GM19035 (cell line): Measurements from ENCODE around the gene SSTR4.

Source experiments
- ATAC-seq: cut with Tn5 transposase; IDR thresholded peaks from one replicate; pipeline ENCODE4 v1.9.1; 2021; ENCODE audit not compliant: unreplicated experiment

Gene SSTR4

GRCh38 chr20:23039885-23040508 lies 4.9 kb downstream of the SSTR4 start:
- no peak for ATAC-seq

DNA sequence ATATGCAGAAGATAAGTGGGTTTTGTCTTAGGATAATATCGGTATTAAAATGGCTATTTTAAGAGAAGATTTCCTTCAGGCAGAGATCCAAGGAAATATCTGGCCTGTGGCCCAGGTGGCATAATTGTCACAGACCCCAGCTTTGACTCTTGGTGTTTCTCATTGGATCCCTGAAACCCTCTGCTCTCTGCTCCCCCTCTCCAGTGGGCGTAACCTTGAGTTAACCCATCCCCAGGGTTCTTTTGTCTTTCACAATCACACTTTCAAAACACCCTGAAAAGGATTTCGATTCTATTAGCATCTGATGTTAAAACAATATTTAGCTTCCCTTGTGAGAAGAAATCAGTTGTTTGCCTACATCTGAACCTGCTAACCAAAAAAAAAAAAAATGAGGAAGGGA lies 7.2 kb downstream of the SSTR4 start:
- ATAC-seq = no peak

GRCh38 chr20:23043376-23043775 lies 8.3 kb downstream of the SSTR4 start:
- ATAC-seq = no peak

DNA sequence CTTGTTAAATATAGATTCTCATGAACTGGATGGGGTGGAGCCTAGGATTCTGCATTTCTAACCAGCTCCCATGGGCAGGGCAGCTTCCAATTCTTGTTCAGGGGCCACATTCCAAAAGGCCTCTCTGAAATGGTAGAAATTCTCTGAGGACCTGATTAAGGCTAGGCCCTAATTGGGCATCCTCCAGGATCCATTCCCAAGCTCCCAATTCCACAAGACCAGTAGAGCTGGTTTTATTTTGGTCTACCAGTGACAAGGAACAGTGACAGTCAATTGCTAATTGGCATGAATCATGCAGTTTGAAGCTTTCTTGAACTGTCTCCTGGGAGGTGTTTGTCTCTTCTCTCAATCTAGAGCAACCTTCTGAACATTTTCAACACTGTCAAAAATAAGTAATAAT lies 11.3 kb downstream of the SSTR4 start:
- ATAC-seq = no peak

DNA sequence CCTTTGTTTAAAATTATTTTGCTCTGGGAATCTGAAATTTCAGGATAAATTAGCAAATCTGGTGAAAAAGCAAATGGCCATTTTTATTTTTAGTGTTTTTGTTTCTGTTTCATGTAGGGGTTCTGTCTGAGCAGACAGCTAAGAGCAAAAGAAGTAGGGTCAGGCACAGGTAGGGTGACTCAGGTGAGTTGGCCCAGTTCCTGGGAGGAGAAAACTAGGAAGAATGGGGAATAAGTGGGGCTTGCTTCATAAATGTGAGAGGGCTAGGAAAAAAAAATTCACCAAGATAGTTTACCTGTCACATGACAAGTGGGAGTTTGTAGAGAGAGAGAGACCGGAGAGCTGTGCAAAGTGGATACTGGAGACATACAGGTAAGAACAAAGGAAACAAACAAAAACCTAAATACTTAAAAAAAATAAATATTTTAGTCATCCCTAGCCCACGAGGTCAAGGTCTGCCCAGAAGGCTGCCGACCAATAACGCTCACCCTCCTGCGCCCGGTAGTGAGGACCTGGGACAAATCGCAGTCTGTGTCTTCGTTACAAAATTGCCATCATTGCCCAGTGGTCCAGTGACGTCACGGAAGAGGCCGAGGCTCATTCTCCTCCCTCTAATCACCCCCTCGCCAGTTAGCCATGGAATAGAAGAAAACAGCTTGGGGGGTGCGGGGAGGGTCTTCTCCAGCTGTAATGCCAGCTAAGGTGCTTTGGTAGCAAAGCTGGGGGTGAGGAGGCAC lies 12.1 kb downstream of the SSTR4 start:
- ATAC-seq = no peak

DNA sequence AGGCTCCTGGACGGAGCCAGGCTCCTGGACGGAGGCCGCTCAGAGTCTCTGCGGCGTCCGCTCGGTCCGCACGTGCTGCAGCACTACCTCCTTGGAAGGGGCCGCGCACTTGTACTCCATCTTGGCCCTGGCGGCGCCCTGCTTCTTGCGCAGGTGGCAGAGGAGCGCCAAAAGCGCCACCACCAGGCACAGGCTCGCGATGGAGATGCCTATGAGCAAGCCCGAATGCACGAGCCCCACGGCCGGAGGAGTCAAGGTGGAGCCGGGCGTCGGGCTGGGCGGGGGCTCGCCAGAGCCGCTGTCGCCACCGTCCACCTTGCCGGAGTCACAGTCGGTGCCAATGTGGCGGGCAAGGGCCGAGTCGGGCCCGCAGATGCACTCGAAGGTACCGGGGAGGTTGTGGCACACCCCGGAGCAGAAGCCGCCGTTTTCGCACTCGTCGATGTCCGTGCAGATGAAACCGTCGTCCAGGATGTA lies 12.7 kb downstream of the SSTR4 start:
- ATAC-seq = no peak

GRCh38 chr20:23048283-23049200 lies 13.4 kb downstream of the SSTR4 start:
- ATAC-seq = no peak

DNA sequence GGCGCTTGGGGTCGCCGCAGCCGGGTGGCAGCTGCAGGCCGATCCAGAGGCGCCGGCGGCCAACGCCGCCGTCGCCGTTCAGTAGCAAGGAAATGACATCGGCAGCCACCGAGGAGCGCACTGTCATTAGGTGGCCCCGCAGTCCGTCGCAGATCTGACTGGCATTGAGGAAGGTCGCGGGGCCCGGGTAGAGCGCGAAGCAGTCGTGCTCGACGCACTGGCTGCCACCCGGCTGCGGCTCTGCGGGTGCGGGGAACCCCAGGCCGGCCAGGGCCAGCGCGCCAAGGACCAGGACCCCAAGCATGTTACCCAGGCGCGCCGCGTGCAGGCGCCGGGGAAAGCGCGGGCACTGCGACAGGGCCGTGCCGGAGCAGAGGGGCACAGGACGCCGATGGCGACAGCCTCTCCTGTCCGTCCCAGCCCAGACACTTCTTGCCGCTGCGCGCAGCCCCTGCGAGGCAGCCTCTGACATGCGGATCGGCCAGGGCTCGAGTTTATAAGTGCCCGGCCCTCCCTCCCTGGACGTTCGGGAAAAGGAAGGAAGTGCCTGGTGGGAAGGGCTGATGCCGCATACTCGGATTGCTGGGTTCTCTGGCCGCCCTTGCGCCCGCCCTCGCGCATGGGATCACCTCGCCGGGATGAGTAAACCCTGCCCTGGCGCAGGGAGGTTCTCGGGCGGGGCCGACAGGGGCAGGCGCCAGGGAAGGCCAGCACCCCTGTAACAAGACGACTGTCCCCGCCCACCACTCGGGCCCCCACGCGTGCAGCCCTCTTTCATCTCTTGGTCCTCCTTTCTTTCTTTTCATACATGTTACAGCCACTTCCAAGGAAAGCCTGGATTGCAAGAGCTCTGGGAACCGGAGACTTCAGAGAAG lies 14.3 kb downstream of the SSTR4 start, which contains the start of gene THBD:
THBD (minus strand) TSS at position 472 of the 875 bp plus-strand sequence; CDS start at position 304, 168 bp downstream.
- ATAC-seq = no peak

GRCh38 chr20:23050076-23050838 lies 15.1 kb downstream of the SSTR4 start:
- ATAC-seq = no peak

GRCh38 chr20:23050847-23051627 lies 15.9 kb downstream of the SSTR4 start:
- no peak for ATAC-seq

- ATAC-seq = no peak
Observed at GRCh38 chr20:23052904-23053303, 17.8 kb downstream of the SSTR4 start.

GRCh38 chr20:23058240-23058639 lies 23.1 kb downstream of the SSTR4 start:
- ATAC-seq = no peak

DNA sequence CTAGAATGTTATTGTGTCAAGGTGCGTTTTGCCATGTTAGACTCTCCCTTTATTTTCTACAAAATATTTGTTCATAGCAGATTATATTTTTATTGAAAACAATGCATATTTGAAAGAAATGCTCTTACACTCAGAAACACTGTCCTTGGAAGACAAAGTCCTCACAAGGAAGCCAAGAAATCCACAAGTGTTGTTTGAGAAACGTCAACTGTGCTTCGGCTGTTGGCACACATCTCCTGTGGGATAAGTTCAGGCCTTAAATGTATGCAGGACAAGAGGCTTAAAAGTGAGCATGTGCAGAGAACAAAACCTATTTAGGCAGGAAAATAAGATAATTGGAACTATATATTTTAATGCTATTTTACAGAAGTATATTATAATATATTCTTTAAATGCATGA lies 23.9 kb downstream of the SSTR4 start:
- no peak for ATAC-seq

GRCh38 chr20:23059846-23060245 lies 24.7 kb downstream of the SSTR4 start:
- no peak for ATAC-seq

GRCh38 chr20:23060629-23061028 lies 25.5 kb downstream of the SSTR4 start:
- ATAC-seq = no peak

- ATAC-seq = no peak
Observed at GRCh38 chr20:23061262-23061661, 26.1 kb downstream of the SSTR4 start.

GRCh38 chr20:23061734-23062561 lies 26.8 kb downstream of the SSTR4 start:
- ATAC-seq = no peak

GRCh38 chr20:23062632-23063031 lies 27.5 kb downstream of the SSTR4 start:
- ATAC-seq = no peak
